ENCODE results near the gene RGS1. TPM values are rescaled to one million over a fixed set of nuclear protein-coding genes. Genes with fewer than 3 reads are reported as not detected.
A peak's percentile ranks its signal among the peaks of the same experiment; 100 is the strongest.

Gene RGS1
- total RNA-seq, 2 experiments from 2014 or later: 0.79 TPM; not detected in 1

DNA sequence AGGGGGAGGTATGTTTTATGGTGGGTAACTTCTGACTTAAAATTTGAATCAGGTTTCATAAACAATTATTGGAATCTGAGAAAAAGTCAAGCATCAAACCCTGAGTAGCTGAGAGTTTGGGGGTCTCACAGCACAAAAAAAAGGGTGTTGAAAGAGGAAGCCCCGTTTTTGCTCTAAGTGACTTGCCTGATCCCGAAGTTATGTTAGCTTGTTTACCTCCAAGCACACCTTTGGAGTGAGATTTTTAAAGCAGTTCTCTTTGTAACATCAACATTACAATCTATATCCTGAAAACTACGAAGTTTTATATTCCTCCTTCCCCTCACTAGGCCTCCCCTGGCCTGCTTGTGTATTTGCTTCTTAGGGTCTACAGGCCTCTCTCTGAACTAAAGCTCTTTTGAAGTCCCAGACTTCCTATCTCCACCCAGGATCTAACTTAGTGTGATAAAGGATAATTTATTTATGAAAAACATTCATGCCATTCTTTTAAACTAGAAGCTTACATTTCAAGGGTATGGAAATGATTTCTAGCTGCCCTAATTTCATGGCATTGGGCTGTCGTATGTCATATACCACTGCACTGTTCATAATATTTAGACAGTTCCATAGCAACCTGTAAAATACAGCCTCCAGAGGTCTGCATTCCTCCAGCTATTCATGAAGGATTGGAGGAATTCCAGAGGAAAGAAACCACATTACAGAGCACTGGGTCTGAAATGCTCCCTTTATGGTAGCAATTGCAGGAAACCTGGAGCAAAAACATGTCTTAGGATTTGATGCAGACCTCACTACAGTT is 36.1 kb upstream of the RGS1 start:
- BruUV-seq (replicated peaks): TSS peak; percentile 100

DNA sequence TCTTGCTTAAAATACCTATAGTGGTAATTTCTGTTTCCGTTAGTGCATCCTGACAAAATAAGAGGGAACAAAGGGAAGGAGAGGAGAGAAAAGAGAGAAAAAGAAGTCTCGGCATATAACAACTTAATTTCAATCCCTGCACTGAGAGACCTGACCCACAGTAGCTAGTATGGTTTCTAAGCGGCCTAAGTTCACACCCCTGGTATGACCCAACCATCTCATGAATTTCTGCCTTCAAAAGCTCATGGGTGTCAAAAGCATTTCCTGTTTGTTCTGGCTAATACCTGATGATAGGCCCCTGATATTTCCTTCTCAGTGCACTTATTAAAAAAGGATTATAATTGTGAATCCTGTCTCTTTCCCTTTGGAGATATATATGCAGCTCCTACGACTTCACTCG is 32.1 kb upstream of the RGS1 start:
- BruUV-seq (replicated peaks): no TSS peak
- Histone ChIP-seq H3K4me2 (ENCODE audit: low read length) (no peak overlapping the region), H3K9me3 (ENCODE audit: low read length) (no peaks in the 10 kb centered on the region), H4K20me1 (ENCODE audit: insufficient read depth, low read length) (no peaks in the 10 kb centered on the region), H3K79me2 (ENCODE audit: insufficient read depth, low read depth, low read length) (no peaks in the 10 kb centered on the region), H3K4me3 (ENCODE audit: low read depth, low read length, poor library complexity, severe bottlenecking) (no peak overlapping the region), H3K27ac (ENCODE audit: low read depth, low read length, poor library complexity, severe bottlenecking) (no peak overlapping the region), H2AFZ (ENCODE audit: low read length) (no peak overlapping the region), H3K36me3 (ENCODE audit: insufficient read depth, low read length) (no peaks in the 10 kb centered on the region), H3K4me1 (ENCODE audit: insufficient read depth, low read length, poor library complexity, severe bottlenecking) (peaks cover 56% of the 10 kb centered on the region), H3K9me2 (ENCODE audit: insufficient read depth, low read length) (no peaks in the 10 kb centered on the region)
- intact Hi-C loops (cut with micrococcal nuclease; ENCODE audit: unreplicated experiment): no loop called here
- CTCF ChIA-PET (ENCODE audit: unreplicated experiment): no interaction called here
- DNase-seq (ENCODE audit: low spot score): no peak
- POLR2A ChIA-PET: interaction anchor here (0.7 to 5.2 kb wide), 5 partner anchors 15 to 515 kb away, joined by 3 to 29 read pairs (median 4); partner anchors contain the start of genes RO60 and UCHL5
- no peak for TF ChIP-seq EZH2phosphoT487 (IDR thresholded peaks at IDR 0.05; ENCODE audit: borderline replicate concordance, low read depth, low read length)
- TF ChIP-seq, protein P1, sequence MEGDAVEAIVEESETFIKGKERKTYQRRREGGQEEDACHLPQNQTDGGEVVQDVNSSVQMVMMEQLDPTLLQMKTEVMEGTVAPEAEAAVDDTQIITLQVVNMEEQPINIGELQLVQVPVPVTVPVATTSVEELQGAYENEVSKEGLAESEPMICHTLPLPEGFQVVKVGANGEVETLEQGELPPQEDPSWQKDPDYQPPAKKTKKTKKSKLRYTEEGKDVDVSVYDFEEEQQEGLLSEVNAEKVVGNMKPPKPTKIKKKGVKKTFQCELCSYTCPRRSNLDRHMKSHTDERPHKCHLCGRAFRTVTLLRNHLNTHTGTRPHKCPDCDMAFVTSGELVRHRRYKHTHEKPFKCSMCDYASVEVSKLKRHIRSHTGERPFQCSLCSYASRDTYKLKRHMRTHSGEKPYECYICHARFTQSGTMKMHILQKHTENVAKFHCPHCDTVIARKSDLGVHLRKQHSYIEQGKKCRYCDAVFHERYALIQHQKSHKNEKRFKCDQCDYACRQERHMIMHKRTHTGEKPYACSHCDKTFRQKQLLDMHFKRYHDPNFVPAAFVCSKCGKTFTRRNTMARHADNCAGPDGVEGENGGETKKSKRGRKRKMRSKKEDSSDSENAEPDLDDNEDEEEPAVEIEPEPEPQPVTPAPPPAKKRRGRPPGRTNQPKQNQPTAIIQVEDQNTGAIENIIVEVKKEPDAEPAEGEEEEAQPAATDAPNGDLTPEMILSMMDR (conservative IDR thresholded peaks at IDR 0.05; ENCODE audit: low read length): no peak

More for the DNA sequence above, 36.1 kb upstream of the RGS1 start:
- Histone ChIP-seq H3K4me2 (ENCODE audit: low read length) (peak overlapping the region; percentile 76), H3K36me3 (ENCODE audit: insufficient read depth, low read length) (no peaks in the 10 kb centered on the region; the same call in 1 of the 2 replicates), H3K9me2 (ENCODE audit: insufficient read depth, low read length) (no peaks in the 10 kb centered on the region), H2AFZ (ENCODE audit: low read length) (peak overlapping the region; percentile 73), H3K4me1 (ENCODE audit: insufficient read depth, low read length, poor library complexity, severe bottlenecking) (peaks cover 36% of the 10 kb centered on the region), H3K79me2 (ENCODE audit: insufficient read depth, low read depth, low read length) (no peaks in the 10 kb centered on the region), H3K4me3 (ENCODE audit: low read depth, low read length, poor library complexity, severe bottlenecking) (peak overlapping the region; percentile 51), H4K20me1 (ENCODE audit: insufficient read depth, low read length) (no peaks in the 10 kb centered on the region), H3K27ac (ENCODE audit: low read depth, low read length, poor library complexity, severe bottlenecking) (peak overlapping the region; percentile 86), H3K9me3 (ENCODE audit: low read length) (peaks cover 8% of the 10 kb centered on the region; the same call in 1 of the 2 replicates)
- CTCF ChIA-PET (ENCODE audit: unreplicated experiment): interaction anchor here (0.5 kb wide), 1 partner anchor 23 kb away, joined by 3 read pairs; no protein-coding TSS in a partner anchor
- POLR2A ChIA-PET: interaction anchor here (0.6 to 5.2 kb wide), 33 partner anchors 8 to 1091 kb away, joined by 3 to 29 read pairs (median 4); no protein-coding TSS in a partner anchor
- no peak for DNase-seq (ENCODE audit: low spot score)
- TF ChIP-seq EZH2phosphoT487 (IDR thresholded peaks at IDR 0.05; ENCODE audit: borderline replicate concordance, low read depth, low read length): no peak
- intact Hi-C loops (cut with micrococcal nuclease; ENCODE audit: unreplicated experiment): loop anchor here (2.0 kb wide), 2 partner anchors 69 to 95 kb away; no protein-coding TSS in a partner anchor

DNA sequence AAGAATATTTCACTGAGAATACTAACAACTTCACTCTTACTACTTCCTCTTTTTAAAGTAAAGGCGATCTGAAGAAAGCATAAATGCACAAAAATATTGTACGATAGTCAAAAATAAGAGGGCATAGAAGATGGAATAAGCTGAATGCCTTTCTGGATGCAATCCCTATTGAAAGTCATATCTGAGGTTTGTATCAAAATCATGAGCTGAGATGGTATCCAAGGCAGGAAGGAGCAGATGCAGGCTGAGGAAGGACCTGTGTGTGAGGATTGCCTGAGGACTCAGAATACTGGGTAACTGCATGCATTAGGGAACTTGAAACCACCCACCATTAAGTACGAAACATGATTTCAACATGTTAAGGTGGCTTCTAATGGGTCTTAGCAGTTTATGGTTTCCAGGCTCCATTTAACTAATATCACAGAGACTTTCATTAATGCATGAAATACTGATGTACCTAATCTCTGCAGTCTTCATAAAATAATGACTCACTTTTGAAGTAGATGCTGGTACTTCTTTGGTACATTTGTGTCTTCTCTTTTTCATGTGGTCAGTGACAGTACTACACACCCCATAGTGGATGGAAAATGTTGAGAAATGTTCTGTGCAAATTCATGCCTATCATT is 29.6 kb upstream of the RGS1 start:
- Histone ChIP-seq H3K79me2 (ENCODE audit: insufficient read depth, low read depth, low read length) (no peaks in the 10 kb centered on the region), H3K9me3 (ENCODE audit: low read length) (no peaks in the 10 kb centered on the region), H4K20me1 (ENCODE audit: insufficient read depth, low read length) (no peaks in the 10 kb centered on the region), H3K36me3 (ENCODE audit: insufficient read depth, low read length) (no peaks in the 10 kb centered on the region), H3K27ac (ENCODE audit: low read depth, low read length, poor library complexity, severe bottlenecking) (peak overlapping the region; percentile 40), H3K4me2 (ENCODE audit: low read length) (peak overlapping the region; percentile 59), H3K4me1 (ENCODE audit: insufficient read depth, low read length, poor library complexity, severe bottlenecking) (peaks cover 31% of the 10 kb centered on the region), H3K9me2 (ENCODE audit: insufficient read depth, low read length) (no peaks in the 10 kb centered on the region), H2AFZ (ENCODE audit: low read length) (peak overlapping the region; percentile 96), H3K4me3 (ENCODE audit: low read depth, low read length, poor library complexity, severe bottlenecking) (peak overlapping the region; percentile 22)
- CTCF ChIA-PET (ENCODE audit: unreplicated experiment): interaction anchor here (0.8 kb wide), 1 partner anchor 27 kb away, joined by 3 read pairs; no protein-coding TSS in a partner anchor
- DNase-seq (ENCODE audit: low spot score): peak; percentile 52
- POLR2A ChIA-PET: interaction anchor here (0.6 to 2.5 kb wide), 9 partner anchors 10 to 592 kb away, joined by 3 to 7 read pairs (median 4); no protein-coding TSS in a partner anchor
- TF ChIP-seq EZH2phosphoT487 (IDR thresholded peaks at IDR 0.05; ENCODE audit: borderline replicate concordance, low read depth, low read length): no peak
- TF ChIP-seq, protein P1 (conservative IDR thresholded peaks at IDR 0.05; ENCODE audit: low read length): peak; percentile 55
- no TSS peak for BruUV-seq (replicated peaks)
- intact Hi-C loops (cut with micrococcal nuclease; ENCODE audit: unreplicated experiment): no loop called here

Data from OCI-LY7 (cell line).